GM19043 (cell line): ENCODE data around the gene THRA.

Source experiments
- ATAC-seq: cut with Tn5 transposase; IDR thresholded peaks from one replicate; pipeline ENCODE4 v1.9.1; 2021; ENCODE audit warnings: low read depth; ENCODE audit not compliant: unreplicated experiment

Gene THRA

GRCh38 chr17:40025991-40026815 lies 36.6 kb upstream of the THRA start:
- ATAC-seq: no peak

- no peak for ATAC-seq
Observed at GRCh38 chr17:40026816-40027613, 35.8 kb upstream of the THRA start.

- ATAC-seq: no peak
Observed at GRCh38 chr17:40027614-40028012, 35.2 kb upstream of the THRA start.

- no peak for ATAC-seq
Observed at GRCh38 chr17:40028595-40028994, 34.2 kb upstream of the THRA start.

GRCh38 chr17:40031706-40032105 lies 31.1 kb upstream of the THRA start:
- no peak for ATAC-seq

GRCh38 chr17:40032322-40033320 lies 30.1 kb upstream of the THRA start:
- no peak for ATAC-seq

GRCh38 chr17:40033339-40033738 lies 29.4 kb upstream of the THRA start:
- ATAC-seq: no peak

- no peak for ATAC-seq
Observed at GRCh38 chr17:40034426-40035161, 28.2 kb upstream of the THRA start.

- ATAC-seq: no peak
Observed at GRCh38 chr17:40035162-40035559, 27.6 kb upstream of the THRA start.

- ATAC-seq: no peak
Observed at GRCh38 chr17:40038882-40039513, 23.8 kb upstream of the THRA start.

GRCh38 chr17:40041196-40041595 lies 21.6 kb upstream of the THRA start:
- ATAC-seq: no peak

GRCh38 chr17:40056379-40057015 lies 6.3 kb upstream of the THRA start:
- ATAC-seq: no peak

GRCh38 chr17:40058186-40058784 lies 4.5 kb upstream of the THRA start:
- ATAC-seq: no peak

GRCh38 chr17:40058865-40059264 lies 3.9 kb upstream of the THRA start:
- ATAC-seq: no peak

- ATAC-seq: no peak
Observed at GRCh38 chr17:40059729-40060475, 2.9 kb upstream of the THRA start.

GRCh38 chr17:40060887-40061608 lies 1.7 kb upstream of the THRA start:
- ATAC-seq: no peak

- ATAC-seq: no peak
Observed at GRCh38 chr17:40061609-40062038, 1.1 kb upstream of the THRA start.
